Measurements from ENCODE around the gene POU4F2. TPM values are rescaled to one million over a fixed set of nuclear protein-coding genes. Genes with fewer than 3 reads are reported as not detected.

Gene POU4F2, protein sequence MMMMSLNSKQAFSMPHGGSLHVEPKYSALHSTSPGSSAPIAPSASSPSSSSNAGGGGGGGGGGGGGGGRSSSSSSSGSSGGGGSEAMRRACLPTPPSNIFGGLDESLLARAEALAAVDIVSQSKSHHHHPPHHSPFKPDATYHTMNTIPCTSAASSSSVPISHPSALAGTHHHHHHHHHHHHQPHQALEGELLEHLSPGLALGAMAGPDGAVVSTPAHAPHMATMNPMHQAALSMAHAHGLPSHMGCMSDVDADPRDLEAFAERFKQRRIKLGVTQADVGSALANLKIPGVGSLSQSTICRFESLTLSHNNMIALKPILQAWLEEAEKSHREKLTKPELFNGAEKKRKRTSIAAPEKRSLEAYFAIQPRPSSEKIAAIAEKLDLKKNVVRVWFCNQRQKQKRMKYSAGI
- total RNA-seq (not detected), polyA plus RNA-seq (not detected), total RNA-seq (not detected)

DNA sequence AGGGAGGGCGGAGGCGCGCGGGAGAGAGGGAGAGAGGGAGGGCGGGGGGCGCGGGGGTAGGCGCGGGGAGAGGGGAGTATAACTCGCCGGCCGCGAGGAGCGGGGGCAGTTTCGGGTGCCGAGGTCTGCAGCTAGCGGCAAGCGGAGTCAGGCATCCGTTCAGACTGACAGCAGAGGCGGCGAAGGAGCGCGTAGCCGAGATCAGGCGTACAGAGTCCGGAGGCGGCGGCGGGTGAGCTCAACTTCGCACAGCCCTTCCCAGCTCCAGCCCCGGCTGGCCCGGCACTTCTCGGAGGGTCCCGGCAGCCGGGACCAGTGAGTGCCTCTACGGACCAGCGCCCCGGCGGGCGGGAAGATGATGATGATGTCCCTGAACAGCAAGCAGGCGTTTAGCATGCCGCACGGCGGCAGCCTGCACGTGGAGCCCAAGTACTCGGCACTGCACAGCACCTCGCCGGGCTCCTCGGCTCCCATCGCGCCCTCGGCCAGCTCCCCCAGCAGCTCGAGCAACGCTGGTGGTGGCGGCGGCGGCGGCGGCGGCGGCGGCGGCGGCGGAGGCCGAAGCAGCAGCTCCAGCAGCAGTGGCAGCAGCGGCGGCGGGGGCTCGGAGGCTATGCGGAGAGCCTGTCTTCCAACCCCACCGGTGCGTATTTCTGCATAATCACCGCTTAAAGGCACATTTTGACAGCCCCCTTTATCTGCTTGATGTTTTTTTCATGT, at the start of gene POU4F2:
TSS of gene POU4F2 (plus strand) at position 108 of the 720 bp plus-strand sequence. CDS start at position 356, 248 bp downstream.
- peaks cover 5 to 38% of the 10 kb centered on the region in 2 donors for H3K27me3 ChIP-seq (ENCODE audit: control insufficient read depth in 2 of 2, insufficient read depth in 2 of 2, low read length in 2 of 2)
- POLR2A ChIA-PET: no interaction called here
- peaks cover 0 to 11% (median 0%) of the 10 kb centered on the region in 5 donors for H3K36me3 Mint-ChIP-seq

DNA sequence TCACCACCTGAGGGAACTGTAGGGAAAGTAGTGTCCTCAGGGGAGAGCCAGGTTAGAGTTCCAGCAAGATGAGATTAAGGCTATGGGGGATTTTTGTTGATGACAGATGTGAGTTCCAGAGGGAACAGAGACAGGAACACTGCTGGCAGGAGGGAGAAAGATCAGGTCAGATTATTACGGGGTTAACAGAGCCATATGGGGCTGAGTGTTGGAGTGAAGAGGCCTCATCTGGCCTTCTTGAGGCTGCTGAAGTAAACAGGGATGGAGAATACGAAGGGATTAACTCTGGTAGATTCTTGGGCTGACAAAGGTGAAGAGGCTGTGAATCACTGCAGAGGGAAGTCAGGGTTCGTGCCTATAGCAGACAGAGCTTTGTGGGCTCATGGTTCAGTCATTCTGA, 47.9 kb upstream of the POU4F2 start:
- no peaks in the 10 kb centered on the region for H3K36me3 Mint-ChIP-seq
- no peak for DNase-seq
- H3K27me3 Mint-ChIP-seq: peaks cover 7 to 18% (median 10%) of the 10 kb centered on the region in 5 donors
- Histone ChIP-seq H3K4me3 (ENCODE audit: low read length) (no peak overlapping the region), H3K9me3 (ENCODE audit: control insufficient read depth in 2 of 3, low read length in 3 of 3) (no peaks in the 10 kb centered on the region), H3K4me1 (ENCODE audit: control insufficient read depth in 2 of 2, insufficient read depth in 2 of 2, low read length in 2 of 2) (no peaks in the 10 kb centered on the region), H3K27me3 (ENCODE audit: control insufficient read depth in 2 of 2, insufficient read depth in 2 of 2, low read length in 2 of 2) (no peaks in the 10 kb centered on the region), H3K36me3 (ENCODE audit: control insufficient read depth in 2 of 3, insufficient read depth in 3 of 3, low read length in 3 of 3) (no peaks in the 10 kb centered on the region), H3K27ac (ENCODE audit: low read depth, low read length) (no peak overlapping the region)
- no peak overlapping the region for H3K27ac Mint-ChIP-seq
- peaks cover 0 to 15% (median 6%) of the 10 kb centered on the region in 11 donors for H3K9me3 Mint-ChIP-seq
- POLR2A ChIA-PET: no interaction called here
- H3K4me1 Mint-ChIP-seq: peaks cover 0 to 2% (median 0%) of the 10 kb centered on the region in 7 donors
- intact Hi-C loops (cut with micrococcal nuclease): no loop called here
- CTCF ChIA-PET: no interaction called here
- ATAC-seq: no peak
- no peak overlapping the region for H3K4me3 Mint-ChIP-seq

More for the DNA sequence above, at the start of gene POU4F2:
- ATAC-seq (no peak), DNase-seq (no peak)
- Mint-ChIP-seq H3K9me3 (peaks cover 4 to 33% (median 13%) of the 10 kb centered on the region in 11 donors), H3K27ac (peak within 1 kb of the TSS in 1 of 9 donors; percentile 78), H3K4me3 (peak within 1 kb of the TSS in 9 of 10 donors; percentile 14 to 78 (median 61)), H3K27me3 (peaks cover 80 to 89% (median 85%) of the 10 kb centered on the region in 5 donors), H3K4me1 (peaks cover 11 to 32% (median 17%) of the 10 kb centered on the region in 7 donors)
- no peak within 1 kb of the TSS for H3K27ac ChIP-seq (ENCODE audit: low read depth, low read length)
- no peaks in the 10 kb centered on the region for H3K4me1 ChIP-seq (ENCODE audit: control insufficient read depth in 2 of 2, insufficient read depth in 2 of 2, low read length in 2 of 2)
- H3K4me3 ChIP-seq (ENCODE audit: low read length): no peak within 1 kb of the TSS
- no peaks in the 10 kb centered on the region for H3K36me3 ChIP-seq (ENCODE audit: control insufficient read depth in 2 of 3, insufficient read depth in 3 of 3, low read length in 3 of 3)
- CTCF ChIA-PET: no interaction called here
- H3K9me3 ChIP-seq (ENCODE audit: control insufficient read depth in 2 of 3, low read length in 3 of 3): no peaks in the 10 kb centered on the region
- intact Hi-C loops (cut with micrococcal nuclease): loop anchor here in 1 of 2 donors (5.0 kb wide), 1 partner anchor 297 kb away; no protein-coding TSS in a partner anchor

DNA sequence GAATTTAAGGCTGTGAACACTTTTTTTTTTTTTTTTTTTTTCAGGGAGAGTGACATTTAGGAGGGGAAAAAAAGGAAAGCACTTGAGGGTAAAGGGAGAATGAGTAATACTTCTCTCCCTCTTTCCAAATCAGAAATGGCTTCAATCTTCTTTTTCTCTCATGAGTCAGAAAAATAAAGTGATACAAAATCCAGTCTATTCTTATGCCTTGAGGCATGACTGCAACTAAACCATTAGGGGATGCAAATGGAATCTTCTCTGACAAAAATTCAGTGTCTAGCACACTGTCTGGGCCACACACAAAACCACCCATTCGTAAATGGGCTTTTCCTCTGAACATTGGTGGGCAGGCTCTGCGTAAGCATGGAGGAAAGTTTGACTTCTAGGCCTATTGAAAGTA, 46.7 kb upstream of the POU4F2 start:
- Mint-ChIP-seq H3K4me3 (no peak overlapping the region), H3K27me3 (peaks cover 4 to 12% (median 9%) of the 10 kb centered on the region in 5 donors), H3K27ac (no peak overlapping the region), H3K4me1 (peaks cover 0 to under 1% (median 0%) of the 10 kb centered on the region in 7 donors), H3K36me3 (no peaks in the 10 kb centered on the region), H3K9me3 (peaks cover 0 to 18% (median 8%) of the 10 kb centered on the region in 11 donors)
- DNase-seq: no peak
- ChIA-PET CTCF (no interaction called here), POLR2A (no interaction called here)
- H3K9me3 ChIP-seq (ENCODE audit: control insufficient read depth in 2 of 3, low read length in 3 of 3): no peaks in the 10 kb centered on the region
- no peaks in the 10 kb centered on the region for H3K27me3 ChIP-seq (ENCODE audit: control insufficient read depth in 2 of 2, insufficient read depth in 2 of 2, low read length in 2 of 2)
- no peaks in the 10 kb centered on the region for H3K36me3 ChIP-seq (ENCODE audit: control insufficient read depth in 2 of 3, insufficient read depth in 3 of 3, low read length in 3 of 3)
- intact Hi-C loops (cut with micrococcal nuclease): no loop called here
- no peak overlapping the region for H3K4me3 ChIP-seq (ENCODE audit: low read length)
- no peaks in the 10 kb centered on the region for H3K4me1 ChIP-seq (ENCODE audit: control insufficient read depth in 2 of 2, insufficient read depth in 2 of 2, low read length in 2 of 2)
- no peak overlapping the region for H3K27ac ChIP-seq (ENCODE audit: low read depth, low read length)
- no peak for ATAC-seq

DNA sequence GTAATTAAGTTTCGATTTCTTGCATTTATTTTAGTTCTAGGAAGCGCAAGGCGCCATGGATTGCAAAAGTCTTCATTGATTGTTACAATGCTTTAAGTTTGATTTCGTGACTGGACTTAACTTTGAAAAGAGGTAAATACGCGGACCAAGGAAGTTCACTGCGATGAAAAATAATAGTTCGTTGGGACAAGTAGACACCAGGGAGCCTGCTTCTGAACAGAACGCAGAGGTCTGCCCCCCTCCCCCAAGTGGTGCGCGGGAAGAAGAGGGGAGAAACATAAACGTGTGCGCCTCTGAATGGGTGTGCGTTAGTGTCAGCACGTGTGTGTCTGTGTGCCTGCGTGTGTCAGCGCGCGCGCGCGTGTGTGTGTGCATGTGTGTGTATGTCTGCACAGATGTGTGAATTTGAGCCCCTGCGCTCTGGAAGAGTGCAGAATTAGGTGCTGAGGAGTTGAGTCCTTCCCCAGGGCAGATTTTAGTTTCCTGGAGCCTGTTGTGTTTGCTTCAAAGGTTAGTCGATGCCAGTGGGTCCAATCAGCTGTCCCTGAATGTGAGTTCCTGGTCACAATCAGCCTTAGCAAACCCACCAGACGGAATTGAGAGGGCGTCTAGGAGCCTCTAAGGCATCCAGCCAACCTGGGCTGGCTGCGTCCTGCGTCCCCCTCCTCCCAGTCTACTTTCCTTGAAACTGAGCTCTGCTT, 5.8 kb upstream of the POU4F2 start:
- Histone ChIP-seq H3K9me3 (ENCODE audit: control insufficient read depth in 2 of 3, low read length in 3 of 3) (no peaks in the 10 kb centered on the region), H3K27ac (ENCODE audit: low read depth, low read length) (no peak overlapping the region), H3K36me3 (ENCODE audit: control insufficient read depth in 2 of 3, insufficient read depth in 3 of 3, low read length in 3 of 3) (no peaks in the 10 kb centered on the region), H3K4me1 (ENCODE audit: control insufficient read depth in 2 of 2, insufficient read depth in 2 of 2, low read length in 2 of 2) (no peaks in the 10 kb centered on the region), H3K4me3 (ENCODE audit: low read length) (no peak overlapping the region), H3K27me3 (ENCODE audit: control insufficient read depth in 2 of 2, insufficient read depth in 2 of 2, low read length in 2 of 2) (peaks cover 5 to 19% of the 10 kb centered on the region in 2 donors)
- no peak overlapping the region for H3K4me3 Mint-ChIP-seq
- H3K4me1 Mint-ChIP-seq: peaks cover 5 to 10% (median 7%) of the 10 kb centered on the region in 7 donors
- CTCF ChIA-PET: no interaction called here
- peaks cover 79 to 94% (median 90%) of the 10 kb centered on the region in 5 donors for H3K27me3 Mint-ChIP-seq
- H3K9me3 Mint-ChIP-seq: peaks cover 3 to 20% (median 8%) of the 10 kb centered on the region in 11 donors
- DNase-seq (no peak), ATAC-seq (no peak)
- peaks cover 0 to 11% (median 0%) of the 10 kb centered on the region in 5 donors for H3K36me3 Mint-ChIP-seq
- intact Hi-C loops (cut with micrococcal nuclease): no loop called here
- POLR2A ChIA-PET: no interaction called here
- H3K27ac Mint-ChIP-seq: no peak overlapping the region

DNA sequence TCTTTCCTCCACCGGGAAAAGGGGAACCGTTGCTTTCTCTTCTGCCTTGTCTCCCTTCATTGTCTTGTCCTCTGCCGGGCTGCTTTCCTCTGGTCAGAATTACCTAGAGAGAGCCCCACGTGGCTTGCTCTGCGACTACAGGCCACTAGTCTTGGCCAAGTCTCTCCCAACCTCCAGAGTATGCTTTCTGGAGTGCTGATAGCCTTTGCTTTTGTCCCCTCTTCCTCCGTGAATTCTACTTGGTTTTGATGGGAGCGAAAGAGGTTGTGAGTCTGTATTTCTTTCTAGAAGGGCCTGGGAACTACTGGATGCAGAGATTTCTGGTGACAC, 5.3 kb upstream of the POU4F2 start:
- Histone ChIP-seq H3K4me1 (ENCODE audit: control insufficient read depth in 2 of 2, insufficient read depth in 2 of 2, low read length in 2 of 2) (no peaks in the 10 kb centered on the region), H3K36me3 (ENCODE audit: control insufficient read depth in 2 of 3, insufficient read depth in 3 of 3, low read length in 3 of 3) (no peaks in the 10 kb centered on the region), H3K4me3 (ENCODE audit: low read length) (no peak overlapping the region), H3K27me3 (ENCODE audit: control insufficient read depth in 2 of 2, insufficient read depth in 2 of 2, low read length in 2 of 2) (peaks cover 5 to 19% of the 10 kb centered on the region in 2 donors), H3K27ac (ENCODE audit: low read depth, low read length) (no peak overlapping the region), H3K9me3 (ENCODE audit: control insufficient read depth in 2 of 3, low read length in 3 of 3) (no peaks in the 10 kb centered on the region)
- DNase-seq: no peak
- ChIA-PET CTCF (no interaction called here), POLR2A (no interaction called here)
- Mint-ChIP-seq H3K4me1 (peaks cover 6 to 12% (median 10%) of the 10 kb centered on the region in 7 donors), H3K36me3 (peaks cover 0 to 11% (median 0%) of the 10 kb centered on the region in 5 donors), H3K27me3 (peaks cover 83 to 94% (median 87%) of the 10 kb centered on the region in 5 donors), H3K4me3 (no peak overlapping the region), H3K9me3 (peaks cover 3 to 21% (median 7%) of the 10 kb centered on the region in 11 donors), H3K27ac (no peak overlapping the region)
- intact Hi-C loops (cut with micrococcal nuclease): no loop called here
- no peak for ATAC-seq

DNA sequence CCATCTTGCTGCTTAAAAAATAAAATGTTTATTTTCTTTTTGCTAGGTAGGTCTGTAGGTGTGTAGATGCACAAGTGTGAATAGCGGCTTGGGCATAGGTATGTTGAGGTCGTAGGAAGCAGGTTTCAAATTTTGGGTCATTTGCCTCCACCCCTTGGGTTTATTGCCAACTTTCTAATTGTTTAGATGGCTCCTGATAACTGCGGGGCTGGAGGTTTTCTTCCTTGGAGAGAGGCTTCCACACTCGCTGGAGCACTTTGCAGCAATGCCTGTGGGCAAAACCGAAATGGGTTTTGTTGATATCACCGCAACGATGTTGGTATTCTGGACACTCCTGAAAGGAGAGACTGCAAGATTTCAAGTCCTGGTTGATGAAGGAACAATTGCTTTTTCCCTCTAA, 3.9 kb upstream of the POU4F2 start:
- DNase-seq: no peak
- no peaks in the 10 kb centered on the region for H3K9me3 ChIP-seq (ENCODE audit: control insufficient read depth in 2 of 3, low read length in 3 of 3)
- H3K27ac ChIP-seq (ENCODE audit: low read depth, low read length): no peak overlapping the region
- H3K36me3 ChIP-seq (ENCODE audit: control insufficient read depth in 2 of 3, insufficient read depth in 3 of 3, low read length in 3 of 3): no peaks in the 10 kb centered on the region
- H3K4me1 ChIP-seq (ENCODE audit: control insufficient read depth in 2 of 2, insufficient read depth in 2 of 2, low read length in 2 of 2): no peaks in the 10 kb centered on the region
- H3K4me3 ChIP-seq (ENCODE audit: low read length): no peak overlapping the region
- ChIA-PET CTCF (interaction anchor here (0.6 kb wide), 1 partner anchor 1985 kb away, joined by 3 read pairs; no protein-coding TSS in a partner anchor), POLR2A (no interaction called here)
- H3K27ac Mint-ChIP-seq: no peak overlapping the region
- H3K27me3 ChIP-seq (ENCODE audit: control insufficient read depth in 2 of 2, insufficient read depth in 2 of 2, low read length in 2 of 2): peaks cover 5 to 19% of the 10 kb centered on the region in 2 donors
- H3K4me3 Mint-ChIP-seq: no peak overlapping the region
- intact Hi-C loops (cut with micrococcal nuclease): loop anchor here in 1 of 2 donors (5.0 kb wide), 1 partner anchor 293 kb away; no protein-coding TSS in a partner anchor
- H3K36me3 Mint-ChIP-seq: peaks cover 0 to 11% (median 0%) of the 10 kb centered on the region in 5 donors
- ATAC-seq: no peak
- H3K27me3 Mint-ChIP-seq: peaks cover 78 to 88% (median 83%) of the 10 kb centered on the region in 5 donors
- H3K4me1 Mint-ChIP-seq: peaks cover 11 to 19% (median 15%) of the 10 kb centered on the region in 7 donors
- H3K9me3 Mint-ChIP-seq: peaks cover 0 to 22% (median 8%) of the 10 kb centered on the region in 11 donors

All from naive thymus-derived CD4-positive, alpha-beta T cell (primary cell).